Suprapubic skin (tissue), 3 donors: Measurements from ENCODE around the gene ALLC.

Experiments
- CTCF ChIP-seq, 2 donors: fragments of 200-600 bp in 1 of 2; fragments of 450-650 bp in 1 of 2; sonication (generic) in 1 of 2; IDR thresholded peaks; one replicate each; pipeline ENCODE4 v1.5.1; 2016 to 2019; ENCODE audit warnings: antibody characterized with exemption in 2 of 2, mild to moderate bottlenecking in 1 of 2, moderate library complexity in 1 of 2
- POLR2A ChIP-seq, 2 donors: fragments of 450-650 bp; IDR thresholded peaks; one replicate each; pipeline ENCODE4 v1.6.1; 2017; ENCODE audit warnings: antibody characterized with exemption in 2 of 2, mild to moderate bottlenecking in 2 of 2, moderate library complexity in 2 of 2

- TF ChIP-seq CTCF (IDR thresholded peaks at IDR 0.05) (no peak), POLR2A (IDR thresholded peaks at IDR 0.05) (no peak)
Measured at GRCh38 chr2:3743951-3744555, 86.1 kb downstream of the ALLC start.
